Measurements from ENCODE around the gene STOML1. TPM values are rescaled to one million over a fixed set of nuclear protein-coding genes. Genes with fewer than 3 reads are reported as not detected.
A peak's percentile ranks its signal among the peaks of the same experiment; 100 is the strongest.

STOML1 gene
- total RNA-seq, 1 donor from 2014 or later, result 10.6 TPM

DNA sequence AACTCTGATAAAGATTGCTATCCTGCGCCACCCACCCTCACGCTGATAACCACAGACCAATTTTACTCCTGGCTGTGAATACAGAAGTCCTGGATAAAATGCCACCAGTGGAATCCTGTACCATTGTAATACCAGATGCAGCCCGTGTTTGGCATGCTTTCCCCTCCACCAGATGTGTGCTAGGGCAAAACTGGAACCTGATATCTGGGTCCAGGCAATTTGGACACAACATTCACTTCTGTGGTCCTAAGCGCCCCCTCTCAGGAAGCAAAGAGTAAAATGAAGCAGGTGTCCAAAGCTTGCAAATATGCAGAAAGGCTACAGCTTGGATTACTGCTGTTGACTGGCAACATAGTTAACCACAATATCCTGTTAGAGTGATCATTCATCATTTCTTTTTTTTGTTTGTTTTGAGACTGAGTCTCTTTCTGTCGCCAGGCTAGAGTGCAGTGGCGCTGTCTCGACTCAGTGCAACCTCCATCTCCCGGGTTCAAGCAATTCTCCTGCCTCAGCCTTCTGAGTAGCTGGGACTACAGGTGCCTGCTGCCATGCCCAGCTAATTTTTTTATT, 33.0 kb downstream of the STOML1 start:
- H3K9me3 Mint-ChIP-seq, result no peaks in the 10 kb centered on the region
- intact Hi-C loops (cut with micrococcal nuclease), result no loop called here
- no peak overlapping the region for H3K27ac Mint-ChIP-seq
- DNase-seq, result no peak
- ChIA-PET POLR2A (no interaction called here), CTCF (interaction anchor here (1.0 kb wide), 2 partner anchors 8 to 14 kb away, joined by 3 read pairs; no protein-coding TSS in a partner anchor)
- H3K36me3 Mint-ChIP-seq (ENCODE audit: low read depth), result no peaks in the 10 kb centered on the region
- peak; percentile 45 for ATAC-seq (ENCODE audit: low read depth)
- no peak overlapping the region for H3K4me3 Mint-ChIP-seq
- H3K27me3 Mint-ChIP-seq, result peaks cover 7% of the 10 kb centered on the region
- TF ChIP-seq CTCF (IDR thresholded peaks at IDR 0.05), result no peak
- peaks cover 11% of the 10 kb centered on the region for H3K4me1 Mint-ChIP-seq

DNA sequence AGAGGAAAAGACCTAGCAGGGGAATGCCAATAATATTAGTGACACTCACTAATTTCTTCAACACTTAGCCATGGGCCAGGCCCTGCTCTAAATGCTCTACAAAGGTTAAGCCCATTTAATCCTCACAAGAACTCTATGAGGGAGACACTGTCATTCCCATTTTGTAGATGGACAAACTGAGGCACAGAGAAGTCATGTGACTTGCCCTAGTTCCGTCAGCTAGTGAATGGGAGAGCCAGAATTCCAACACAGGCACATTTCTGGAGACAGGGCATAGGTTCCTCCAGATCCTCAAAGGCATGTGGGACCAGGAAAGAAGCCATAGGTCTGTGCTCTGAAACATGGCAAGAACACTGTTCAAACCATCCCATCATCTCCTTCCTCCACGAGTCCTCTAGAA, 34.3 kb downstream of the STOML1 start:
- Mint-ChIP-seq H3K27me3 (peaks cover 2% of the 10 kb centered on the region), H3K27ac (no peak overlapping the region), H3K4me3 (no peak overlapping the region), H3K9me3 (no peaks in the 10 kb centered on the region), H3K4me1 (peaks cover 11% of the 10 kb centered on the region), H3K36me3 (ENCODE audit: low read depth) (no peaks in the 10 kb centered on the region)
- ChIA-PET CTCF (interaction anchor here (0.6 kb wide), 1 partner anchor 8 kb away, joined by 3 read pairs; no protein-coding TSS in a partner anchor), POLR2A (no interaction called here)
- no peak for TF ChIP-seq CTCF (IDR thresholded peaks at IDR 0.05)
- no peak for ATAC-seq (ENCODE audit: low read depth)
- DNase-seq, result no peak
- intact Hi-C loops (cut with micrococcal nuclease), result no loop called here

DNA sequence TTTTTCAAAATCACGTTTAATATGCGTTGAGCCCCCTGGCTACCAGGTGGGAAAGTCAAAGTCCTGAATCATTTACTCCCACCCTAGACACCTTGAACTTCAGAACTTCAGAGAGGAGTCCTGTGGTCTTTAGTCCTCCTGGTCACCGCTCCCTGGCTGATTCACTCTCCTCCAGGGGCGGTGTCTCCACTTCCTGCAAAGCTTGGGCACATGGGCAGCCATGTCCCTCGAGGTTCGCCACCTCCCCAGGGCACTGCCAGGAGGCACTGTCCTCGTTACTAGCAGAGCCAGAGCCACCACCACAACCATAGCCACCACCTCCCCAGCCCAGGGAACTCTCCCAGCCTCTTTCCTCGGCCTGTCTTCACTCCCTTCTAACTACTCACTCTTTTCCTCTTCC, 34.8 kb downstream of the STOML1 start:
- ChIA-PET POLR2A (no interaction called here), CTCF (interaction anchor here (0.6 to 0.9 kb wide), 2 partner anchors 8 to 15 kb away, joined by 3 read pairs; no protein-coding TSS in a partner anchor)
- ATAC-seq (ENCODE audit: low read depth) (no peak), DNase-seq (no peak)
- H3K27me3 Mint-ChIP-seq, result peaks cover 2% of the 10 kb centered on the region
- H3K36me3 Mint-ChIP-seq (ENCODE audit: low read depth), result no peaks in the 10 kb centered on the region
- no peak overlapping the region for H3K27ac Mint-ChIP-seq
- peaks cover 11% of the 10 kb centered on the region for H3K4me1 Mint-ChIP-seq
- H3K4me3 Mint-ChIP-seq, result no peak overlapping the region
- no peaks in the 10 kb centered on the region for H3K9me3 Mint-ChIP-seq
- intact Hi-C loops (cut with micrococcal nuclease), result no loop called here
- no peak for TF ChIP-seq CTCF (IDR thresholded peaks at IDR 0.05)

GRCh38 chr15:73956743-73957135, 35.4 kb downstream of the STOML1 start:
- no peaks in the 10 kb centered on the region for H3K9me3 Mint-ChIP-seq
- intact Hi-C loops (cut with micrococcal nuclease), result no loop called here
- peaks cover 2% of the 10 kb centered on the region for H3K27me3 Mint-ChIP-seq
- DNase-seq (no peak), ATAC-seq (ENCODE audit: low read depth) (no peak)
- H3K4me3 Mint-ChIP-seq, result no peak overlapping the region
- no peak overlapping the region for H3K27ac Mint-ChIP-seq
- H3K36me3 Mint-ChIP-seq (ENCODE audit: low read depth), result no peaks in the 10 kb centered on the region
- CTCF ChIA-PET, result interaction anchor here (0.9 kb wide), 1 partner anchor 16 kb away, joined by 3 read pairs; no protein-coding TSS in a partner anchor
- peaks cover 11% of the 10 kb centered on the region for H3K4me1 Mint-ChIP-seq
- POLR2A ChIA-PET, result no interaction called here
- no peak for TF ChIP-seq CTCF (IDR thresholded peaks at IDR 0.05)

DNA sequence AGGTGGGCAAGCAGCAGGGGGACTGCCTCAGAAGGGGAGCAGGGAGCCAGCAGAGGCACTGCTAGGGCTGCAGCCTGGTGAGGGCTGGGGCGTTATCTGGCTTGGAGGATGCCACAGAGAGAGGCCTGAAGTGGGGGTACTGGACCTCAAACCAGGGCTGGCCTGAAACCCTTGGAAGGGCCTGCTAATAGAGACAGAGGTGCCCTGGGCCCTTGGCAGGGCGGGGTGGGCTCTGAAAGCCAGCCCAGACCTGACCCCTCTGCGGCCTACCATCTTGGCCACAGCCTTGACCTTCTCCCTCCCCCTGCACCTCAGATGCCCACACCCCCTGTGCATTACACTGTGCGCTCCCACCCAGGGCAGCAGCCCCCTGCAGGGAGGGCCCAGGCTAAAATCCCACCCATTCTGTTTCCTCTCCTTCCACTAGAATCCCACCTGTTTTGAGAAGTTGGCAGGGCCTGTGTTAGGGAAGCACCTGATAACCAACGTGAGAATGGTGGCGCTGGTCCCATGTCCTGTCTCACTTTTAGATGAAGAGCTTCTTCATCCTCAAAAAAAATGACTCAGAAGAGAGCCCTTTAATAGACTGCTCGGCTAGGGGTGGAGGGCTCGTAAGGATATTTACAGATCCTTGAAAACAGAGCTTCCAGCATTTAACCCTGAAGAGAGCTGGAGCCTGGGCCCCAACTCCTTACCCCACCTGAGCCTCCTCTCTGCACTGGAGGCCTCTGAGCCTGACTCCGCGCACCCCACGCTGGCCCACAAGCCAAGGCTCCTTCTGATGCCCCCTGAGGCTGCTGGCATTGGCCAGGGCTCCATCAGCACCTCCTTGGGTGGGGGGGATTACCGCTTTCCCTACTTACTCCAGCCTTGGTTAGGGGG, 36.0 kb downstream of the STOML1 start:
- no peak overlapping the region for H3K27ac Mint-ChIP-seq

More for the DNA sequence above, 36.0 kb downstream of the STOML1 start:
- H3K4me1 Mint-ChIP-seq, result peaks cover 13% of the 10 kb centered on the region
- H3K9me3 Mint-ChIP-seq, result no peaks in the 10 kb centered on the region
- H3K27me3 Mint-ChIP-seq, result peaks cover 2% of the 10 kb centered on the region
- H3K36me3 Mint-ChIP-seq (ENCODE audit: low read depth), result no peaks in the 10 kb centered on the region
- DNase-seq (no peak), ATAC-seq (ENCODE audit: low read depth) (no peak)
- intact Hi-C loops (cut with micrococcal nuclease), result no loop called here
- ChIA-PET CTCF (no interaction called here), POLR2A (no interaction called here)
- H3K4me3 Mint-ChIP-seq, result no peak overlapping the region
- no peak for TF ChIP-seq CTCF (IDR thresholded peaks at IDR 0.05)
